SKM-1 (cell line): ENCODE results near the gene COMMD2.

Source experiments
- DNase-seq: peaks from one replicate; lab custom pipeline; 2025; ENCODE audit not compliant: unreplicated experiment; lab: John Stamatoyannopoulos, UW

Gene COMMD2

GRCh38 chr3:149764302-149764701 lies 12.0 kb upstream of the COMMD2 start:
- DNase-seq, result no peak

GRCh38 chr3:149763565-149764195 lies 11.4 kb upstream of the COMMD2 start:
- DNase-seq, result no peak

GRCh38 chr3:149753717-149754116 lies 1.4 kb upstream of the COMMD2 start:
- DNase-seq, result no peak

- no peak for DNase-seq
Observed at GRCh38 chr3:149752788-149753136, 473 bp upstream of the COMMD2 start.

GRCh38 chr3:149751551-149751950 lies 738 bp downstream of the COMMD2 start:
- no peak for DNase-seq

GRCh38 chr3:149744606-149745005 lies 7.7 kb downstream of the COMMD2 start:
- DNase-seq, result no peak

- no peak for DNase-seq
Observed at GRCh38 chr3:149744151-149744550, 8.1 kb downstream of the COMMD2 start.

GRCh38 chr3:149739396-149739795 lies 12.9 kb downstream of the COMMD2 start:
- no peak for DNase-seq

GRCh38 chr3:149738876-149739275 lies 13.4 kb downstream of the COMMD2 start:
- DNase-seq, result no peak

- no peak for DNase-seq
Observed at GRCh38 chr3:149736953-149737205, 15.4 kb downstream of the COMMD2 start.

GRCh38 chr3:149736175-149736952 lies 15.9 kb downstream of the COMMD2 start:
- no peak for DNase-seq

- DNase-seq, result no peak
Observed at GRCh38 chr3:149732234-149732633, 20.1 kb downstream of the COMMD2 start.

- no peak for DNase-seq
Observed at GRCh38 chr3:149727656-149728055, 24.6 kb downstream of the COMMD2 start.

- DNase-seq, result no peak
Observed at GRCh38 chr3:149726716-149727407, 25.4 kb downstream of the COMMD2 start.

GRCh38 chr3:149723781-149724180 lies 28.5 kb downstream of the COMMD2 start:
- DNase-seq, result no peak

- DNase-seq, result no peak
Observed at GRCh38 chr3:149720918-149721317, 31.4 kb downstream of the COMMD2 start.

GRCh38 chr3:149717391-149718056 lies 34.8 kb downstream of the COMMD2 start:
- DNase-seq, result peak; percentile 40

- no peak for DNase-seq
Observed at GRCh38 chr3:149716984-149717383, 35.3 kb downstream of the COMMD2 start.

GRCh38 chr3:149715247-149715646 lies 37.0 kb downstream of the COMMD2 start:
- DNase-seq, result no peak

- no peak for DNase-seq
Observed at GRCh38 chr3:149713730-149714654, 38.3 kb downstream of the COMMD2 start.

- DNase-seq, result no peak
Observed at GRCh38 chr3:149706905-149707304, 45.4 kb downstream of the COMMD2 start.
